IMR-90 (cell line): ENCODE data around the gene DAPK1. TPM values are rescaled to one million over a fixed set of nuclear protein-coding genes. Genes with fewer than 3 reads are reported as not detected.

Experiments
- ATAC-seq: fragments of 200-7000 bp; cut with Tn5 transposase; 2 replicates; pipeline ENCODE4 v1.9.1; 2020; ENCODE audit warnings: low read depth, mild to moderate bottlenecking, moderate library complexity
- BruUV-seq: library from RNA; stranded (reverse); fragments of 400-500 nt; replicated peaks from 2 replicates; lab custom pipeline; 2021; lab: Mats Ljungman, UMichigan
- CTCF ChIA-PET: fragments of 300-600 bp; formaldehyde crosslinking; extraction: SDS; loops from one replicate; lab custom pipeline; 2021; ENCODE audit warnings: antibody characterized with exemption; lab: Yijun Ruan, JAX
- POLR2A ChIA-PET: fragments of 300-600 bp; sonication (Branson Sonifier 250); formaldehyde crosslinking; loops from one replicate; lab custom pipeline; 2022; ENCODE audit warnings: antibody characterized with exemption; ENCODE audit not compliant: unreplicated experiment; lab: Charles Lee
- DNase-seq: peaks from one replicate; pipeline ENCODE4 v3.0.0; 2013
- H2AFZ ChIP-seq: replicated peaks from 2 replicates; pipeline ENCODE3; 2013; ENCODE audit warnings: low read length, mild to moderate bottlenecking; ENCODE audit not compliant: poor library complexity
- H2AK5ac ChIP-seq: 2 replicates; pipeline ENCODE4 v1.6.1; 2013; ENCODE audit warnings: low read depth, low read length, inconsistent platforms
- H2AK9ac ChIP-seq: replicated peaks from 2 replicates; pipeline ENCODE3; 2013; ENCODE audit warnings: mild to moderate bottlenecking, low read depth, low read length, moderate library complexity; ENCODE audit not compliant: poor library complexity
- H2BK120ac ChIP-seq: 2 replicates; pipeline ENCODE4 v1.6.1; 2013; ENCODE audit warnings: low read depth, low read length, inconsistent platforms
- H2BK15ac ChIP-seq: 3 replicates; pipeline ENCODE4 v1.6.1; 2013; ENCODE audit warnings: low read depth, low read length, inconsistent platforms
- H2BK20ac ChIP-seq: 2 replicates; pipeline ENCODE4 v1.6.1; 2013; ENCODE audit warnings: low read depth, mild to moderate bottlenecking, inconsistent platforms, low read length, moderate library complexity
- H2BK5ac ChIP-seq: 2 replicates; pipeline ENCODE4 v1.6.1; 2013; ENCODE audit warnings: mild to moderate bottlenecking, low read depth, low read length, inconsistent platforms; ENCODE audit not compliant: poor library complexity, severe bottlenecking
- H3K14ac ChIP-seq: replicated peaks from 2 replicates; pipeline ENCODE4 v1.6.1; 2013; ENCODE audit warnings: low read depth, low read length, inconsistent platforms
- H3K18ac ChIP-seq: 2 replicates; pipeline ENCODE4 v1.6.1; 2013; ENCODE audit warnings: low read depth, low read length, control low read depth
- H3K23ac ChIP-seq: 2 replicates; pipeline ENCODE4 v1.6.1; 2013; ENCODE audit warnings: low read depth, low read length, inconsistent platforms
- H3K27ac ChIP-seq: 2 replicates; pipeline ENCODE4 v1.5.1; 2013; ENCODE audit warnings: mild to moderate bottlenecking, control low read depth, low read length; ENCODE audit not compliant: insufficient read depth
- H3K27me3 ChIP-seq: 2 replicates; pipeline ENCODE4 v1.6.1; 2013; ENCODE audit warnings: low read length; ENCODE audit not compliant: control insufficient read depth, insufficient read depth
- H3K36me3 ChIP-seq: 2 replicates; pipeline ENCODE4 v1.6.1; 2013; ENCODE audit warnings: low read length, mixed read lengths; ENCODE audit not compliant: control insufficient read depth, insufficient read depth
- H3K4ac ChIP-seq: 2 replicates; pipeline ENCODE4 v1.6.1; 2013; ENCODE audit warnings: low read depth, low read length, inconsistent platforms
- H3K4me1 ChIP-seq: 2 replicates; pipeline ENCODE4 v1.6.1; 2013; ENCODE audit warnings: low read length, mixed read lengths; ENCODE audit not compliant: control insufficient read depth, insufficient read depth
- H3K4me2 ChIP-seq: 2 replicates; pipeline ENCODE4 v1.6.1; 2013; ENCODE audit warnings: low read depth, mild to moderate bottlenecking, control low read depth, low read length, moderate library complexity
- H3K4me3 ChIP-seq: 2 replicates; pipeline ENCODE4 v1.5.1; 2013; ENCODE audit warnings: low read depth, mild to moderate bottlenecking, control low read depth, low read length, moderate library complexity; ENCODE audit not compliant: insufficient read depth
- H3K56ac ChIP-seq: 2 replicates; pipeline ENCODE4 v1.6.1; 2013; ENCODE audit warnings: low read length, inconsistent platforms; ENCODE audit not compliant: insufficient read depth; ENCODE audit errors: extremely low read depth
- H3K79me1 ChIP-seq, 2 experiments: 2 replicates each; pipeline ENCODE4 v1.6.1; 2013; ENCODE audit warnings: low read length in 2 of 2, inconsistent platforms in 1 of 2, low read depth in 1 of 2
- H3K9ac ChIP-seq: 2 replicates; pipeline ENCODE4 v1.6.1; 2013; ENCODE audit warnings: low read depth, low read length, control low read depth
- H3K9me1 ChIP-seq: 2 replicates; pipeline ENCODE4 v1.6.1; 2013; ENCODE audit warnings: low read length, inconsistent platforms; ENCODE audit not compliant: insufficient read depth
- H3K9me3 ChIP-seq: 2 replicates; pipeline ENCODE4 v1.6.1; 2013; ENCODE audit warnings: low read length; ENCODE audit not compliant: control insufficient read depth, insufficient read depth
- H4K20me1 ChIP-seq: 2 replicates; pipeline ENCODE4 v1.6.1; 2013; ENCODE audit warnings: low read length, inconsistent platforms; ENCODE audit not compliant: insufficient read depth
- H4K5ac ChIP-seq: 2 replicates; pipeline ENCODE4 v1.6.1; 2013; ENCODE audit warnings: mild to moderate bottlenecking, low read depth, low read length, control low read depth
- H4K8ac ChIP-seq, 2 experiments: 2 replicates each; pipeline ENCODE4 v1.6.1; 2013; ENCODE audit warnings: low read depth in 2 of 2, low read length in 2 of 2, control low read depth in 1 of 2, inconsistent platforms in 1 of 2
- H4K91ac ChIP-seq: 2 replicates; pipeline ENCODE4 v1.6.1; 2013; ENCODE audit warnings: low read depth, low read length, inconsistent platforms; ENCODE audit not compliant: insufficient read depth
- CEBPB ChIP-seq: IDR thresholded peaks from 2 replicates; pipeline ENCODE4 v1.6.1; 2012; ENCODE audit warnings: low read depth, low read length, improper control_type of control experiment
- WGBS, 2 experiments: methylation state at CpG; one replicate each; pipeline versions ENCODE4 v1.1.5 to v1.1.7; 2013; ENCODE audit warnings: missing lambda C conversion rate in 2 of 2; ENCODE audit not compliant: insufficient read length in 1 of 2; ENCODE audit errors: extremely low coverage in 2 of 2; 5-methylcytosine and 5-hydroxymethylcytosine counted together
- dilution Hi-C: fragments of 300-500 bp; cut with HindIII; formaldehyde crosslinking; loops from one replicate; pipeline ENCODE4 v1.14.3; 2018; ENCODE audit warnings: low sequenced_read_pairs; ENCODE audit not compliant: unreplicated experiment
- in situ Hi-C: fragments of 300-500 bp; cut with MboI; formaldehyde crosslinking; loops from 3 replicates; pipeline ENCODE4 v1.14.3; 2019; ENCODE audit warnings: low sequenced_read_pairs, inconsistent platforms, mixed read lengths
- intact Hi-C: fragments of 100-400 bp; cut with micrococcal nuclease; formaldehyde crosslinking; loops from 2 replicates; pipeline ENCODE4 v1.10.0; 2022
- polyA plus RNA-seq, 3 experiments: library from polyadenylated mRNA; depleted of rRNA; stranded (reverse); fragments of >200 nt; gene quantifications; 2 replicates each; pipeline ENCODE4 v1.2.3, GENCODE V29; 2012; ENCODE audit warnings: low replicate concordance in 1 of 3
- total RNA-seq: library from RNA; depleted of rRNA; stranded (reverse); fragments of >200 nt; gene quantifications from 2 replicates; pipeline ENCODE4 v1.2.3, GENCODE V29; 2012

The DAPK1 gene
- total and polyA plus RNA-seq, 2 of the 4 experiments (the other 2 are of a cell fraction), result under 0.01 to 0.03 TPM

- Histone ChIP-seq H3K18ac (no peak overlapping the region), H2BK120ac (no peak overlapping the region), H3K27ac (no peak overlapping the region), H3K14ac (no peak overlapping the region), H3K4me3 (no peak overlapping the region), H4K20me1 (no peaks in the 10 kb centered on the region), H3K4me2 (no peak overlapping the region), H3K4ac (no peak overlapping the region), H2BK5ac (no peak overlapping the region), H3K9ac (no peak overlapping the region), H2AK5ac (no peak overlapping the region), H4K91ac (no peak overlapping the region), H2AK9ac (no peak overlapping the region), H4K5ac (no peak overlapping the region), H3K4me1 (peaks cover 2% of the 10 kb centered on the region; the same call in 1 of the 2 replicates), H3K79me1 (no peaks in the 10 kb centered on the region), H2BK15ac (no peak overlapping the region), H2BK20ac (no peak overlapping the region), H4K8ac (no peak overlapping the region), H3K36me3 (no peaks in the 10 kb centered on the region), H3K23ac (no peak overlapping the region), H3K56ac (no peak overlapping the region), H3K9me3 (no peaks in the 10 kb centered on the region), H2AFZ (no peak overlapping the region), H3K27me3 (peaks cover 9% of the 10 kb centered on the region), H3K9me1 (no peaks in the 10 kb centered on the region)
- intact Hi-C loops, result loop anchor here (5.0 kb wide), 1 partner anchor 306 kb away; no protein-coding TSS in a partner anchor
- WGBS, 2 experiments, result 78% methylated on average over 1 of the region's 9 CpGs; no CpG with 5 or more reads in 1 of the 2 experiments
- POLR2A ChIA-PET, result no interaction called here
- ATAC-seq, result no peak
- in situ Hi-C loops, result no loop called here
- no peak for TF ChIP-seq CEBPB
- DNase-seq, result no peak
- dilution Hi-C loops, result no loop called here
- BruUV-seq, result no TSS peak
- CTCF ChIA-PET, result interaction anchor here (0.6 kb wide), 1 partner anchor 656 kb away, joined by 4 read pairs; no protein-coding TSS in a partner anchor
Observed at GRCh38 chr9:87643107-87643650, 145.5 kb downstream of the DAPK1 start.
